NCI-H187 treated with DMSO at 0.1 percent for 48 hours (cell line): ENCODE measurements around the gene KRTAP5-10.
"Not testable (repeated sequence)": the region's sequence is repeated elsewhere in the genome, so short reads cannot be mapped to it uniquely, and the experiment has no call there.

ENCODE experiments used
- DNase-seq: peaks from one replicate; lab custom pipeline; 2025; lab: John Stamatoyannopoulos, UW

Gene KRTAP5-10

GRCh38 chr11:71611218-71611910, 46.0 kb downstream of the KRTAP5-10 start:
- DNase-seq: not testable (repeated sequence)

- DNase-seq: not testable (repeated sequence)
Measured at GRCh38 chr11:71613931-71614330, 48.6 kb downstream of the KRTAP5-10 start.

GRCh38 chr11:71614366-71614917, 49.1 kb downstream of the KRTAP5-10 start:
- DNase-seq: not testable (repeated sequence)

- DNase-seq: not testable (repeated sequence)
Measured at GRCh38 chr11:71615003-71615402, 49.6 kb downstream of the KRTAP5-10 start.
